ENCODE measurements around the gene SLC22A5. TPM values are rescaled to one million over a fixed set of nuclear protein-coding genes. Genes with fewer than 3 reads are reported as not detected.

Gene SLC22A5
- total and polyA plus RNA-seq, 2 donors from 2014 or later: 28.3 to 36.3 TPM

DNA sequence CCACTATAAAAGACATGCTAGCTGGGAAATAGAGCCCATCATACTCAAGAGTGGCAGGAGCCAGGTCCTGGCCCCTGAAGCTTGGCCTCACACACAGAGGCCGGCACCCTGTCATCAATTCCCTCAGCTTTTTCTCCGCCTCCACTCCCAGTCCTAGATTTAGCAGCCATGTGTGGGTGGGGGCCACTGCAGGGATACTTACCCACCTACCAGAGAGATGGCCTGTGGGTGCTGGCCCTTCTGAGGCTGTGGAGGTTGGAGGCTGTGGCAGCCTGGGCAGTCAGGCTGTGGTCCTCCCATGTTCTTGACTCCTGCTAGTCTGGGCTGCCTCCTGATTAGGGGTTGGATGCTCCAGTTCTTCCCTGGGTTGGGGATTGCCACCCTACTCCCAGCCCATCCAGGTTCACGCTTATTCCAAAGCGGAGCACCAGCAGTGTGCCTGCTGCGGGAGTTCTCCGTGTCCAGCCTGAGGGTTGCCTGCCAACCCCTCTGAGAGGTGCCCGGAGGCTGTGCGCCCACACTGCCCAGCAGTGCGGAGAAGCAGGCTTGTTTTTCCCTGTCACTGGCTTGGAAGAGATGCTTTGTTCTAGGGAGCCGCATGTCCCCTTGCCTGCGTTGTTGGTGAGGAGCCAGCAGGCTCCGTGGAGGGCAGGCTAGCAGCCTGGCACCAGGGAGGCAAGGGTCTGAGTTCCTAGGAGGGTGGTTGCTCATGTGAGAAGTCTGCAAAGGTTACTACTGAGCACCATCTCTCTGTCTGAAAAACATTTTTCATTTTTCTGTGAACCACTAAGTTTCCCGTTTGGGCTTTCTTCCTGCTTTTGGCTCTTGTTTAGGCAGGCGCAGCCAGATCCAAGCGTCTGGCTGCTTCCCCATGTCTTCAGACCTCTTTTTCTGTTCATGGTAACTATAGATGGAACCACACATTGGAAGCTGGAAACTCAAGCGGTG, 7.5 kb downstream of the SLC22A5 start:
- TF ChIP-seq, protein P1, sequence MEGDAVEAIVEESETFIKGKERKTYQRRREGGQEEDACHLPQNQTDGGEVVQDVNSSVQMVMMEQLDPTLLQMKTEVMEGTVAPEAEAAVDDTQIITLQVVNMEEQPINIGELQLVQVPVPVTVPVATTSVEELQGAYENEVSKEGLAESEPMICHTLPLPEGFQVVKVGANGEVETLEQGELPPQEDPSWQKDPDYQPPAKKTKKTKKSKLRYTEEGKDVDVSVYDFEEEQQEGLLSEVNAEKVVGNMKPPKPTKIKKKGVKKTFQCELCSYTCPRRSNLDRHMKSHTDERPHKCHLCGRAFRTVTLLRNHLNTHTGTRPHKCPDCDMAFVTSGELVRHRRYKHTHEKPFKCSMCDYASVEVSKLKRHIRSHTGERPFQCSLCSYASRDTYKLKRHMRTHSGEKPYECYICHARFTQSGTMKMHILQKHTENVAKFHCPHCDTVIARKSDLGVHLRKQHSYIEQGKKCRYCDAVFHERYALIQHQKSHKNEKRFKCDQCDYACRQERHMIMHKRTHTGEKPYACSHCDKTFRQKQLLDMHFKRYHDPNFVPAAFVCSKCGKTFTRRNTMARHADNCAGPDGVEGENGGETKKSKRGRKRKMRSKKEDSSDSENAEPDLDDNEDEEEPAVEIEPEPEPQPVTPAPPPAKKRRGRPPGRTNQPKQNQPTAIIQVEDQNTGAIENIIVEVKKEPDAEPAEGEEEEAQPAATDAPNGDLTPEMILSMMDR (IDR thresholded peaks at IDR 0.05; ENCODE audit: borderline replicate concordance, extremely low read depth, insufficient read depth): no peak
- no peaks in the 10 kb centered on the region for H3K9me3 ChIP-seq (ENCODE audit: control insufficient read depth in 2 of 3, insufficient read depth in 1 of 3, low read length in 3 of 3)
- peaks cover 0 to 20% (median 14%) of the 10 kb centered on the region in 3 donors for H3K4me1 ChIP-seq (ENCODE audit: control insufficient read depth in 2 of 3, insufficient read depth in 2 of 3, low read depth in 1 of 3, low read length in 3 of 3)
- intact Hi-C loops (cut with DNase I): no loop called here
- FAIRE-seq (no peak), DNase-seq (no peak)
- peak overlapping the region in 1 of 2 donors; percentile 15 for H3K27ac ChIP-seq (ENCODE audit: low read depth in 2 of 2, low read length in 2 of 2)
- no peak overlapping the region for H3K9ac ChIP-seq (ENCODE audit: low read length in 3 of 3)
- no peaks in the 10 kb centered on the region for H3K27me3 ChIP-seq (ENCODE audit: control insufficient read depth, insufficient read depth, low read length)
- peaks cover 0 to 16% (median 10%) of the 10 kb centered on the region in 3 donors for H3K36me3 ChIP-seq (ENCODE audit: control insufficient read depth in 2 of 3, insufficient read depth in 3 of 3, low read length in 3 of 3)
- H3K4me3 ChIP-seq (ENCODE audit: low read length in 3 of 3): no peak overlapping the region

- Histone ChIP-seq H3K36me3 (ENCODE audit: control insufficient read depth in 2 of 3, insufficient read depth in 3 of 3, low read length in 3 of 3) (peaks cover 0 to 16% (median 11%) of the 10 kb centered on the region in 3 donors), H3K4me1 (ENCODE audit: control insufficient read depth in 2 of 3, insufficient read depth in 2 of 3, low read depth in 1 of 3, low read length in 3 of 3) (peaks cover 0 to 14% (median 7%) of the 10 kb centered on the region in 3 donors), H3K27ac (ENCODE audit: low read depth in 2 of 2, low read length in 2 of 2) (peak overlapping the region in 1 of 2 donors; percentile 15), H3K27me3 (ENCODE audit: control insufficient read depth, insufficient read depth, low read length) (no peaks in the 10 kb centered on the region), H3K9ac (ENCODE audit: low read length in 3 of 3) (no peak overlapping the region), H3K4me3 (ENCODE audit: low read length in 3 of 3) (no peak overlapping the region), H3K9me3 (ENCODE audit: control insufficient read depth in 2 of 3, insufficient read depth in 1 of 3, low read length in 3 of 3) (no peaks in the 10 kb centered on the region)
- TF ChIP-seq, protein P1 (IDR thresholded peaks at IDR 0.05; ENCODE audit: borderline replicate concordance, extremely low read depth, insufficient read depth): no peak
- no peak for DNase-seq
- no peak for FAIRE-seq
- intact Hi-C loops (cut with DNase I): no loop called here
Measured at GRCh38 chr5:132377738-132378137, 8.2 kb downstream of the SLC22A5 start.

GRCh38 chr5:132378580-132378979, 9.1 kb downstream of the SLC22A5 start:
- Histone ChIP-seq H3K27ac (ENCODE audit: low read depth in 2 of 2, low read length in 2 of 2) (no peak overlapping the region), H3K36me3 (ENCODE audit: control insufficient read depth in 2 of 3, insufficient read depth in 3 of 3, low read length in 3 of 3) (peaks cover 0 to 16% (median 14%) of the 10 kb centered on the region in 3 donors), H3K9ac (ENCODE audit: low read length in 3 of 3) (no peak overlapping the region), H3K4me1 (ENCODE audit: control insufficient read depth in 2 of 3, insufficient read depth in 2 of 3, low read depth in 1 of 3, low read length in 3 of 3) (peaks cover 0 to 13% (median 3%) of the 10 kb centered on the region in 3 donors), H3K9me3 (ENCODE audit: control insufficient read depth in 2 of 3, insufficient read depth in 1 of 3, low read length in 3 of 3) (no peaks in the 10 kb centered on the region), H3K4me3 (ENCODE audit: low read length in 3 of 3) (no peak overlapping the region), H3K27me3 (ENCODE audit: control insufficient read depth, insufficient read depth, low read length) (no peaks in the 10 kb centered on the region)
- DNase-seq: peak in 1 of 5 donors; percentile 43
- TF ChIP-seq, protein P1 (IDR thresholded peaks at IDR 0.05; ENCODE audit: borderline replicate concordance, extremely low read depth, insufficient read depth): no peak
- intact Hi-C loops (cut with DNase I): no loop called here
- no peak for FAIRE-seq

Measured in kidney (tissue), 14 donors.